Esophagus muscularis mucosa (tissue), 4 donors: ENCODE data around the gene AFAP1L2. TPM values are rescaled to one million over a fixed set of nuclear protein-coding genes. Genes with fewer than 3 reads are reported as not detected.

ENCODE experiments used
- DNase-seq: peaks from one replicate; pipeline ENCODE4 v3.0.0-alpha.2; 2017; ENCODE audit errors: extremely low spot score
- H3K27ac ChIP-seq, 4 donors: fragments of 200-600 bp; sonication (generic); replicated peaks in 1 of 4; 1 replicate in 3 of 4; 2 replicates in 1 of 4; pipeline ENCODE4 v1.5.1; 2016 to 2019; ENCODE audit warnings: mild to moderate bottlenecking in 1 of 4
- H3K27me3 ChIP-seq, 4 donors: fragments of 200-600 bp; sonication (generic); one replicate each; pipeline versions ENCODE4 v1.5.1 to v1.6.0; 2016 to 2019
- H3K36me3 ChIP-seq, 4 donors: fragments of 200-600 bp; sonication (generic); one replicate each; pipeline ENCODE4 v1.5.1; 2016 to 2019
- H3K4me1 ChIP-seq, 4 donors: fragments of 200-600 bp; sonication (generic); one replicate each; pipeline ENCODE4 v1.5.1; 2016 to 2019
- H3K4me3 ChIP-seq, 4 donors: fragments of 200-600 bp; sonication (generic); 1 replicate in 2 of 4; 2 replicates in 2 of 4; pipeline ENCODE4 v1.5.1; 2016 to 2019; ENCODE audit warnings: mild to moderate bottlenecking in 4 of 4, moderate library complexity in 1 of 4
- H3K9me3 ChIP-seq, 4 donors: fragments of 200-600 bp; sonication (generic); 1 replicate in 3 of 4; 2 replicates in 1 of 4; pipeline ENCODE4 v1.5.1; 2016 to 2019
- CTCF ChIP-seq, 3 experiments: fragments of 200-600 bp in 2 of 3; fragments of 450-650 bp in 1 of 3; sonication (generic) in 2 of 3; IDR thresholded peaks; one replicate each; pipeline ENCODE4 v1.5.1; 2017 to 2019; ENCODE audit warnings: antibody characterized with exemption in 3 of 3, mild to moderate bottlenecking in 2 of 3, moderate library complexity in 1 of 3
- EP300 ChIP-seq: sonication (generic); formaldehyde crosslinking; IDR thresholded peaks from one replicate; pipeline ENCODE4 v1.6.1; 2017; ENCODE audit warnings: antibody characterized with exemption
- POLR2A ChIP-seq: fragments of 450-650 bp; IDR thresholded peaks from one replicate; pipeline ENCODE4 v1.6.1; 2017; ENCODE audit warnings: antibody characterized with exemption, moderate library complexity, mild to moderate bottlenecking, low read depth
- POLR2AphosphoS5 ChIP-seq, 2 donors: sonication (generic); formaldehyde crosslinking; IDR thresholded peaks; one replicate each; pipeline ENCODE4 v1.6.1; 2017; ENCODE audit warnings: antibody characterized with exemption in 2 of 2
- WGBS: methylation state at CpG from one replicate; pipeline ENCODE4 v1.1.5; 2018; 5-methylcytosine and 5-hydroxymethylcytosine counted together
- intact Hi-C: fragments of 100-400 bp; cut with DNase I; formaldehyde crosslinking; loops from one replicate; pipeline ENCODE4 v1.15.1; 2023
- total RNA-seq, 4 donors: library from RNA; depleted of rRNA; stranded (reverse); fragments of >200 nt; gene quantifications; one replicate each; pipeline versions ENCODE4 v1.1.0 to v1.2.1, GENCODE V29; 2016

The AFAP1L2 gene
- total RNA-seq, 4 donors from 2014 or later: 18.5 to 23.2 (median 19.9) TPM

- DNase-seq: no peak
Observed at GRCh38 chr10:114282526-114282925, 121.8 kb downstream of the AFAP1L2 start.

GRCh38 chr10:114281461-114281860, 122.8 kb downstream of the AFAP1L2 start:
- intact Hi-C loops: no loop called here
- H3K4me1 ChIP-seq: no peaks in the 10 kb centered on the region
- H3K4me3 ChIP-seq: no peak overlapping the region
- no peaks in the 10 kb centered on the region for H3K9me3 ChIP-seq
- DNase-seq: no peak
- no peak overlapping the region for H3K27ac ChIP-seq
- H3K27me3 ChIP-seq: peaks cover 0 to 4% (median 0%) of the 10 kb centered on the region in 4 donors
- no peaks in the 10 kb centered on the region for H3K36me3 ChIP-seq
- no peak for TF ChIP-seq EP300
- WGBS: 88% methylated on average over 5 of the region's 5 CpGs

More at GRCh38 chr10:114282526-114282925, 121.8 kb downstream of the AFAP1L2 start:
- no peaks in the 10 kb centered on the region for H3K4me1 ChIP-seq
- H3K36me3 ChIP-seq: no peaks in the 10 kb centered on the region
- H3K4me3 ChIP-seq: no peak overlapping the region
- no peak overlapping the region for H3K27ac ChIP-seq
- H3K9me3 ChIP-seq: no peaks in the 10 kb centered on the region
- intact Hi-C loops: no loop called here
- 84% methylated on average over 2 of the region's 2 CpGs for WGBS
- TF ChIP-seq POLR2AphosphoS5 (IDR thresholded peaks at IDR 0.05) (no peak), CTCF (IDR thresholded peaks at IDR 0.05) (no peak), POLR2A (no peak), EP300 (no peak)
- peaks cover 0 to 4% (median 0%) of the 10 kb centered on the region in 4 donors for H3K27me3 ChIP-seq

GRCh38 chr10:114281006-114281405, 123.3 kb downstream of the AFAP1L2 start:
- no peak for DNase-seq
- peaks cover 0 to 4% (median 0%) of the 10 kb centered on the region in 4 donors for H3K27me3 ChIP-seq
- WGBS: 75% methylated on average over 7 of the region's 7 CpGs
- H3K4me3 ChIP-seq: no peak overlapping the region
- no peaks in the 10 kb centered on the region for H3K9me3 ChIP-seq
- no peak overlapping the region for H3K27ac ChIP-seq
- no peaks in the 10 kb centered on the region for H3K4me1 ChIP-seq
- no peaks in the 10 kb centered on the region for H3K36me3 ChIP-seq
- TF ChIP-seq POLR2A (no peak), EP300 (no peak), CTCF (IDR thresholded peaks at IDR 0.05) (no peak), POLR2AphosphoS5 (IDR thresholded peaks at IDR 0.05) (no peak)
- intact Hi-C loops: no loop called here

- 86% methylated on average over 8 of the region's 8 CpGs for WGBS
- H3K36me3 ChIP-seq: no peaks in the 10 kb centered on the region
- H3K4me1 ChIP-seq: no peaks in the 10 kb centered on the region
- H3K27me3 ChIP-seq: peaks cover 0 to 4% (median 0%) of the 10 kb centered on the region in 4 donors
- H3K9me3 ChIP-seq: no peaks in the 10 kb centered on the region
- no peak overlapping the region for H3K4me3 ChIP-seq
- intact Hi-C loops: no loop called here
- no peak for DNase-seq
- no peak for TF ChIP-seq POLR2AphosphoS5 (IDR thresholded peaks at IDR 0.05)
- no peak for TF ChIP-seq POLR2A
- no peak for TF ChIP-seq EP300
- TF ChIP-seq CTCF (IDR thresholded peaks at IDR 0.05): no peak
- no peak overlapping the region for H3K27ac ChIP-seq
Observed at GRCh38 chr10:114279901-114280644, 124.2 kb downstream of the AFAP1L2 start.

GRCh38 chr10:114279289-114279688, 125.0 kb downstream of the AFAP1L2 start:
- Histone ChIP-seq H3K9me3 (no peaks in the 10 kb centered on the region), H3K27ac (no peak overlapping the region), H3K4me3 (no peak overlapping the region), H3K4me1 (no peaks in the 10 kb centered on the region), H3K36me3 (no peaks in the 10 kb centered on the region), H3K27me3 (peaks cover 0 to 4% (median 0%) of the 10 kb centered on the region in 4 donors)
- WGBS: 93% methylated on average over 3 of the region's 4 CpGs
- no peak for TF ChIP-seq POLR2A
- TF ChIP-seq EP300: no peak
- no peak for TF ChIP-seq POLR2AphosphoS5 (IDR thresholded peaks at IDR 0.05)
- TF ChIP-seq CTCF (IDR thresholded peaks at IDR 0.05): no peak
- no peak for DNase-seq
- intact Hi-C loops: no loop called here
